NCI-H82 treated with DMSO at 0.1 percent for 48 hours (cell line): ENCODE measurements around the gene ABHD17C.
"Not testable (repeated sequence)": the region's sequence is repeated elsewhere in the genome, so short reads cannot be mapped to it uniquely, and the experiment has no call there.

Experiments used
- DNase-seq: peaks from one replicate; lab custom pipeline; 2025; ENCODE audit not compliant: unreplicated experiment; lab: John Stamatoyannopoulos, UW

Gene ABHD17C

GRCh38 chr15:80695099-80695910 is at the start of gene ABHD17C:
ABHD17C (plus strand) TSS chr15:80695310; CDS start chr15:80695430, 120 bp downstream.
- DNase-seq: no peak

- DNase-seq: no peak
These were observed 49.5 kb upstream of the ABHD17C start for GRCh38 chr15:80645494-80646065.

GRCh38 chr15:80647424-80647823 is 47.7 kb upstream of the ABHD17C start:
- DNase-seq: not testable (repeated sequence)

- DNase-seq: no peak
These were observed 40.8 kb upstream of the ABHD17C start for GRCh38 chr15:80654299-80654698.

- no peak for DNase-seq
These were observed 35.7 kb upstream of the ABHD17C start for GRCh38 chr15:80659375-80659774.

GRCh38 chr15:80660119-80660518 is 35.0 kb upstream of the ABHD17C start:
- no peak for DNase-seq

GRCh38 chr15:80662129-80662528 is 33.0 kb upstream of the ABHD17C start:
- DNase-seq: no peak

GRCh38 chr15:80662757-80663553 is 32.2 kb upstream of the ABHD17C start:
- no peak for DNase-seq

GRCh38 chr15:80665151-80665550 is 30.0 kb upstream of the ABHD17C start:
- DNase-seq: no peak

- no peak for DNase-seq
These were observed 27.2 kb upstream of the ABHD17C start for GRCh38 chr15:80667936-80668335.

- no peak for DNase-seq
These were observed 26.4 kb upstream of the ABHD17C start for GRCh38 chr15:80668546-80669236.

GRCh38 chr15:80669663-80670273 is 25.3 kb upstream of the ABHD17C start:
- no peak for DNase-seq

- no peak for DNase-seq
These were observed 21.4 kb upstream of the ABHD17C start for GRCh38 chr15:80673561-80674244.

- DNase-seq: no peak
These were observed 20.9 kb upstream of the ABHD17C start for GRCh38 chr15:80674245-80674614.

- DNase-seq: no peak
These were observed 18.1 kb upstream of the ABHD17C start for GRCh38 chr15:80677041-80677440.

- DNase-seq: no peak
These were observed 15.8 kb upstream of the ABHD17C start for GRCh38 chr15:80679167-80679803.

GRCh38 chr15:80679804-80680175 is 15.3 kb upstream of the ABHD17C start:
- DNase-seq: no peak

- no peak for DNase-seq
These were observed 12.9 kb upstream of the ABHD17C start for GRCh38 chr15:80682201-80682600.

- DNase-seq: no peak
These were observed 10.4 kb upstream of the ABHD17C start for GRCh38 chr15:80684697-80685096.

- no peak for DNase-seq
These were observed 9.5 kb upstream of the ABHD17C start for GRCh38 chr15:80685628-80686027.
